Fibroblast of villous mesenchyme (primary cell): ENCODE results near the gene UNG. TPM values are rescaled to one million over a fixed set of nuclear protein-coding genes. Genes with fewer than 3 reads are reported as not detected.
A peak's percentile ranks its signal among the peaks of the same experiment; 100 is the strongest.

Source experiments
- DNase-seq: peaks from one replicate; pipeline ENCODE4 v3.0.0-alpha.2; 2010; ENCODE audit warnings: low read depth
- H3K4me3 ChIP-seq: 2 replicates; pipeline ENCODE4 v1.5.1; 2011; ENCODE audit warnings: low read depth, mild to moderate bottlenecking, low read length
- CTCF ChIP-seq: IDR thresholded peaks from 2 replicates; pipeline ENCODE4 v1.5.1; 2012; ENCODE audit warnings: low read depth, mild to moderate bottlenecking, low read length; ENCODE audit not compliant: insufficient read depth
- small RNA-seq: library from RNA; depleted of rRNA; stranded (forward); fragments of <200 nt; gene quantifications from one replicate; pipeline ENCODE3, GENCODE V24; 2012
- total RNA-seq: library from RNA; depleted of rRNA; stranded (reverse); fragments of >200 nt; gene quantifications from 2 replicates; pipeline ENCODE4 v1.2.3, GENCODE V29; 2012

Gene UNG
- total RNA-seq, 1 donor = 31.5 TPM

GRCh38 chr12:109153821-109154441, 56.5 kb downstream of the UNG start:
- peak; percentile 16 for DNase-seq
- peak overlapping the region; percentile 46 for H3K4me3 ChIP-seq
- TF ChIP-seq CTCF = no peak

DNA sequence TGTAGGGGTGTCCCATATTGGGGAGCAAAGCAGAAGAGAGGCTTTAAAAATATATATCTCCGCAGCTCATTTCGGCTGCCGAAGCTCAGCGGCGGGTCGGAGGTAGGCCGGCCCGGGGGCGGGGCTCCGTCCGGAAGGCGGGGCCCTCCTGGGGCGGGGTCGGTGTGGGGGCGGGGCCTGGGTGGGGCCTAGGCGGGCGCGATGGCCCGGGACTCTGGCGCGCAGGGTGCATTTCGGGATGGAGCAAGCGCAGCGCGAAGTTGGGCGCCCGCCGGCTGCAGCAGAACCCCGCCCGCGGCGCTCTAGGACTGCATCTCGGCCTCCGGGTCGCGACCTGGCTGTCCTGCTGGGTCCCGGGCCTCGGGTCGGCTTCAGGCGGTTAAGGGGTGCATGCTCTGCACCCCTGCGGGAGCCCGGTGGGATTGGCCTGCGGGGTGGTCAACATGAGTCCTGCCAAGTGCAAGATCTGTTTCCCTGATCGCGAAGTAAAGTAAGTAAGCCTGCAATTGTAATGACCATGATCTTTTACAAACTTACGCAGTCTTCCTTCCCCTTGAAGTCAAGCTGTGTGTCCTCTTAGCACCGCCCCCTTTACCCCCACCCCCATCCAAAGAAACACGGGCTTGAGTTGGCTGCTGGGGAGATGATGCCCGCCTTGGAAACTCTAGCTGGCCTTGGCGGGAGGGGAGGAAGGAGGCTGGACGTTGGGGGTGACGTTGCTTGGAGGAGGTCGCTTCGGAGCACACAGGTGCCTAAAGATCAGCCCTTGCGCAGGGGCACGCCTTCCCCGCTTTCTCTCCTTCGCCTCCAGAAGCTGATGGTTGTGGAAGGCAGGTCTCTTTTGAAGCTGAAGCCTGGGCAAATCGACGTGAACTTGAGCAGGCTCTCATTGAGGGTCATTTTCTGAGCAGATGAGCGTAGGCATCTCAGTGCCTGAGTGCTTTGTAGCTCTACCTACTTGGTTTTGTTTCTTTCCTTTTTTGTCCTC, 57.3 kb downstream of the UNG start:
- H3K4me3 ChIP-seq = peak overlapping the region; percentile 59
- peak; percentile 59 for DNase-seq
- no peak for TF ChIP-seq CTCF

DNA sequence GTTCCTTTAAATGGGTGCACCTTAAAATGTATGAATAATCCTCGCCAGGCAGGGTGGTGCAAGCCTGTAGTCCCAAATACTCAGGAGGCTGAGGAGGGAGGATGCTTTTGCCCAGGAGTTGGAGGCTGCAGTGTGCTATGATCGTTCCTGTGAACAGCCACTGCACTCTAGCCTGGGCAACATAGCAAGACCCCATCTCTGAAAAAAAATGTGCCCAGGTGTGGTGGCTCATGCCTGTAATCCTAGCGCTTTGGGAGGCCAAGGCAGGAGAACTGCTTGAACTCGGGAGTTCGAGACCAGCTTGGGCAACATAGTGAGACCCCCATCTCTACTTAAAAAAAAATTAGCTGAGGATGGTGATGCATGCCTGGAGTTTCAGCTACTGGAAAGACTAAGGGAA, 58.6 kb downstream of the UNG start:
- no peak overlapping the region for H3K4me3 ChIP-seq
- TF ChIP-seq CTCF = no peak
- DNase-seq = no peak

GRCh38 chr12:109156586-109156985, 59.2 kb downstream of the UNG start:
- no peak overlapping the region for H3K4me3 ChIP-seq
- DNase-seq = no peak
- no peak for TF ChIP-seq CTCF

- peak; percentile 45 for DNase-seq
- no peak for TF ChIP-seq CTCF
Observed at GRCh38 chr12:109157986-109158385, 60.6 kb downstream of the UNG start.

DNA sequence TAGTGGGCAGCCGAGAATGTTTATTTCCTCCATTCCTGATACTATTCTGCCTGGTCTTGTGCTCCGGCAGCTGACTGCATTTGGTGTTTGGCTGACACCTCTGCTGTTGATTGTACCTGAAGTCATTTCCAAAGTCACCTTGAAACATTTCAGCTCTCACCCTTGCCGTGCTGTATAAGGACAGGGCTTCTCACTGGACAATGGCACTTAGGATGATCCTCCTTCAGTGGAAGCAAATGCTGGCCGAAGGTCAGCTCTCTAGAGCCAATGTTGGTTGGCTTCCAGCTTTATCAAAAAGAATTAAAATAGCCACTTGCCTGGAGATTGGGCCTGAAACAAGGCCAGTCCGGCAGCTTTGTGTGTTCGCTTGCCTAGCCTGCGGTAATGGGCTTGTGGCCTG, 63.0 kb downstream of the UNG start:
- no peak for TF ChIP-seq CTCF
- no peak overlapping the region for H3K4me3 ChIP-seq
- DNase-seq = no peak

More at GRCh38 chr12:109157986-109158385, 60.6 kb downstream of the UNG start:
- H3K4me3 ChIP-seq = no peak overlapping the region

Small RNA genes within 50 kb of the gene (small RNA-seq; reads per million reads assigned to genes)
- not detected for gene RNA5SP372

Other genes starting within 250 kb of the UNG start
- gene SSH1, start 240.0 kb upstream of the UNG start, total RNA-seq = 27.2 and 34.1 TPM in 2 replicates
- not detected in 2 replicates for gene DAO, start 217.5 kb upstream of the UNG start, total RNA-seq
- not detected in 2 replicates for gene SVOP, start 76.5 kb upstream of the UNG start, total RNA-seq
- 8.4 and 9.1 TPM in 2 replicates for gene USP30, start 45.0 kb upstream of the UNG start, total RNA-seq
- gene ALKBH2, start 4.1 kb upstream of the UNG start, total RNA-seq = 13.2 and 16.0 TPM in 2 replicates
- 3.9 and 5.5 TPM in 2 replicates for gene ACACB, start 19.0 kb downstream of the UNG start, total RNA-seq
- gene FOXN4, start 211.7 kb downstream of the UNG start, total RNA-seq = not detected in 2 replicates